Activated CD4-positive, alpha-beta memory T cell treated with anti-CD3 and anti-CD28 coated beads, Interleukin-2, amount 10 ng/mL, durations not matched to agents 7 days and 5 days (primary cell): Measurements from ENCODE around the gene RNF34. TPM values are rescaled to one million over a fixed set of nuclear protein-coding genes. Genes with fewer than 3 reads are reported as not detected.

Experiments
- CTCF ChIA-PET: fragments of 350-600 bp; sonication (Branson Sonifier 250); formaldehyde crosslinking; loops from one replicate; lab custom pipeline; 2021; ENCODE audit warnings: antibody characterized with exemption, inconsistent platforms; lab: Charles Lee
- POLR2A ChIA-PET: fragments of 350-600 bp; sonication (Branson Sonifier 250); formaldehyde crosslinking; loops from one replicate; lab custom pipeline; 2021; ENCODE audit warnings: antibody characterized with exemption; lab: Charles Lee
- DNase-seq: peaks from one replicate; pipeline ENCODE4 v3.0.0-alpha.2; 2020
- H3K27ac Mint-ChIP-seq: one replicate; pipeline ENCODE4 v1.8.0; 2021; ENCODE audit warnings: mild to moderate bottlenecking, mixed read lengths
- H3K27me3 Mint-ChIP-seq: one replicate; pipeline ENCODE4 v1.8.0; 2021; ENCODE audit warnings: mixed read lengths
- H3K36me3 Mint-ChIP-seq: one replicate; pipeline ENCODE4 v1.8.0; 2021; ENCODE audit warnings: low read depth, mixed read lengths
- H3K4me1 Mint-ChIP-seq: one replicate; pipeline ENCODE4 v1.8.0; 2021; ENCODE audit warnings: mixed read lengths
- H3K4me3 Mint-ChIP-seq: one replicate; pipeline ENCODE4 v1.8.0; 2021; ENCODE audit warnings: mild to moderate bottlenecking, mixed read lengths
- H3K9me3 Mint-ChIP-seq: one replicate; pipeline ENCODE4 v1.8.0; 2021; ENCODE audit warnings: mixed read lengths
- total RNA-seq, 2 experiments: library from RNA; stranded (reverse); gene quantifications; one replicate each; pipeline ENCODE4 v1.2.3, GENCODE V29; 2021

Gene RNF34
- total RNA-seq, 2 experiments from 2014 or later = 88.2 to 90.1 TPM

- DNase-seq = no peak
- ChIA-PET POLR2A (interaction anchor here (0.6 to 5.1 kb wide), 4 partner anchors 23 to 1503 kb away, joined by 3 to 27 read pairs (median 5); partner anchors contain the start of genes ANAPC5 and RNF34), CTCF (interaction anchor here (1.9 to 3.3 kb wide), 2 partner anchors 19 to 89 kb away, joined by 8 to 18 read pairs; no protein-coding TSS in a partner anchor)
- Mint-ChIP-seq H3K36me3 (peaks cover 84% of the 10 kb centered on the region), H3K27ac (no peak overlapping the region), H3K27me3 (no peaks in the 10 kb centered on the region), H3K4me1 (peaks cover 3% of the 10 kb centered on the region), H3K4me3 (no peak overlapping the region), H3K9me3 (no peaks in the 10 kb centered on the region)
Measured at GRCh38 chr12:121423253-121423652, 23.3 kb downstream of the RNF34 start.

- peaks cover 3% of the 10 kb centered on the region for H3K4me1 Mint-ChIP-seq
- ChIA-PET CTCF (interaction anchor here (0.7 to 3.3 kb wide), 3 partner anchors 19 to 89 kb away, joined by 3 to 18 read pairs (median 8); no protein-coding TSS in a partner anchor), POLR2A (interaction anchor here (0.8 to 5.1 kb wide), 3 partner anchors 18 to 72 kb away, joined by 3 to 27 read pairs (median 6); partner anchors contain the start of genes ANAPC5 and RNF34)
- no peaks in the 10 kb centered on the region for H3K9me3 Mint-ChIP-seq
- H3K27me3 Mint-ChIP-seq = no peaks in the 10 kb centered on the region
- DNase-seq = no peak
- H3K4me3 Mint-ChIP-seq = no peak overlapping the region
- H3K27ac Mint-ChIP-seq = no peak overlapping the region
- peaks cover 85% of the 10 kb centered on the region for H3K36me3 Mint-ChIP-seq
Measured at GRCh38 chr12:121423682-121424623, 24.0 kb downstream of the RNF34 start.

GRCh38 chr12:121424624-121424975 lies 24.7 kb downstream of the RNF34 start:
- H3K27me3 Mint-ChIP-seq = no peaks in the 10 kb centered on the region
- no peaks in the 10 kb centered on the region for H3K9me3 Mint-ChIP-seq
- no peak overlapping the region for H3K27ac Mint-ChIP-seq
- no peak overlapping the region for H3K4me3 Mint-ChIP-seq
- H3K4me1 Mint-ChIP-seq = peaks cover 4% of the 10 kb centered on the region
- POLR2A ChIA-PET = interaction anchor here (0.6 to 5.1 kb wide), 4 partner anchors 14 to 24 kb away, joined by 3 to 27 read pairs (median 4); partner anchors contain the start of gene RNF34
- no peak for DNase-seq
- CTCF ChIA-PET = interaction anchor here (1.9 to 3.3 kb wide), 2 partner anchors 18 to 90 kb away, joined by 8 to 18 read pairs; no protein-coding TSS in a partner anchor
- peaks cover 86% of the 10 kb centered on the region for H3K36me3 Mint-ChIP-seq

GRCh38 chr12:121427556-121428050 lies 27.7 kb downstream of the RNF34 start:
- Mint-ChIP-seq H3K4me3 (no peak overlapping the region), H3K36me3 (peaks cover 86% of the 10 kb centered on the region), H3K4me1 (peaks cover 4% of the 10 kb centered on the region), H3K27ac (no peak overlapping the region), H3K27me3 (no peaks in the 10 kb centered on the region), H3K9me3 (no peaks in the 10 kb centered on the region)
- CTCF ChIA-PET = no interaction called here
- POLR2A ChIA-PET = interaction anchor here (1.1 to 5.1 kb wide), 3 partner anchors 11 to 27 kb away, joined by 3 to 27 read pairs (median 3); partner anchors contain the start of gene RNF34
- no peak for DNase-seq

GRCh38 chr12:121428883-121429282 lies 29.0 kb downstream of the RNF34 start:
- ChIA-PET POLR2A (interaction anchor here (1.1 to 1.6 kb wide), 2 partner anchors 9 to 10 kb away, joined by 3 read pairs; no protein-coding TSS in a partner anchor), CTCF (interaction anchor here (6.7 kb wide), 1 partner anchor 13 kb away, joined by 41 read pairs; no protein-coding TSS in a partner anchor)
- Mint-ChIP-seq H3K9me3 (no peaks in the 10 kb centered on the region), H3K36me3 (peaks cover 88% of the 10 kb centered on the region), H3K4me3 (no peak overlapping the region), H3K4me1 (peaks cover 4% of the 10 kb centered on the region), H3K27ac (no peak overlapping the region), H3K27me3 (no peaks in the 10 kb centered on the region)
- DNase-seq = no peak

- Mint-ChIP-seq H3K9me3 (peaks cover 7% of the 10 kb centered on the region), H3K36me3 (peaks cover 91% of the 10 kb centered on the region), H3K4me3 (no peak overlapping the region), H3K27ac (no peak overlapping the region), H3K27me3 (no peaks in the 10 kb centered on the region), H3K4me1 (peaks cover 2% of the 10 kb centered on the region)
- CTCF ChIA-PET = interaction anchor here (6.7 kb wide), 1 partner anchor 11 kb away, joined by 41 read pairs; no protein-coding TSS in a partner anchor
- DNase-seq = no peak
- POLR2A ChIA-PET = interaction anchor here (1.3 kb wide), 1 partner anchor 79 kb away, joined by 3 read pairs; the partner anchor contains the start of gene ANAPC5
Measured at GRCh38 chr12:121430833-121431415, 31.0 kb downstream of the RNF34 start.

- H3K4me1 Mint-ChIP-seq = peaks cover 2% of the 10 kb centered on the region
- ChIA-PET POLR2A (interaction anchor here (0.9 to 2.5 kb wide), 5 partner anchors 10 to 82 kb away, joined by 3 to 14 read pairs (median 3); partner anchors contain the start of gene RNF34), CTCF (interaction anchor here (0.5 to 6.7 kb wide), 2 partner anchors 9 to 27 kb away, joined by 3 to 41 read pairs; no protein-coding TSS in a partner anchor)
- no peak for DNase-seq
- peaks cover 92% of the 10 kb centered on the region for H3K36me3 Mint-ChIP-seq
- peaks cover 15% of the 10 kb centered on the region for H3K9me3 Mint-ChIP-seq
- H3K27me3 Mint-ChIP-seq = no peaks in the 10 kb centered on the region
- no peak overlapping the region for H3K4me3 Mint-ChIP-seq
- no peak overlapping the region for H3K27ac Mint-ChIP-seq
Measured at GRCh38 chr12:121432740-121433480, 33.0 kb downstream of the RNF34 start.

GRCh38 chr12:121436706-121437105 lies 36.8 kb downstream of the RNF34 start:
- Mint-ChIP-seq H3K4me1 (no peaks in the 10 kb centered on the region), H3K9me3 (peaks cover 15% of the 10 kb centered on the region), H3K27ac (no peak overlapping the region), H3K36me3 (peaks cover 87% of the 10 kb centered on the region), H3K4me3 (no peak overlapping the region), H3K27me3 (no peaks in the 10 kb centered on the region)
- ChIA-PET CTCF (no interaction called here), POLR2A (interaction anchor here (1.0 to 1.4 kb wide), 2 partner anchors 85 to 108 kb away, joined by 3 read pairs; no protein-coding TSS in a partner anchor)
- no peak for DNase-seq

- Mint-ChIP-seq H3K9me3 (peaks cover 15% of the 10 kb centered on the region), H3K27ac (no peak overlapping the region), H3K36me3 (peaks cover 75% of the 10 kb centered on the region), H3K27me3 (no peaks in the 10 kb centered on the region), H3K4me1 (peaks cover 2% of the 10 kb centered on the region), H3K4me3 (no peak overlapping the region)
- POLR2A ChIA-PET = interaction anchor here (1.0 to 1.5 kb wide), 2 partner anchors 10 to 38 kb away, joined by 3 read pairs; no protein-coding TSS in a partner anchor
- CTCF ChIA-PET = interaction anchor here (0.7 to 1.1 kb wide), 2 partner anchors 20 to 40 kb away, joined by 3 to 5 read pairs; no protein-coding TSS in a partner anchor
- no peak for DNase-seq
Measured at GRCh38 chr12:121438905-121439304, 39.0 kb downstream of the RNF34 start.

- no peak overlapping the region for H3K27ac Mint-ChIP-seq
- no peak overlapping the region for H3K4me3 Mint-ChIP-seq
- peaks cover 76% of the 10 kb centered on the region for H3K36me3 Mint-ChIP-seq
- POLR2A ChIA-PET = interaction anchor here (1.0 to 1.5 kb wide), 2 partner anchors 11 to 39 kb away, joined by 3 read pairs; no protein-coding TSS in a partner anchor
- CTCF ChIA-PET = interaction anchor here (0.7 kb wide), 1 partner anchor 39 kb away, joined by 3 read pairs; no protein-coding TSS in a partner anchor
- DNase-seq = no peak
- peaks cover 2% of the 10 kb centered on the region for H3K4me1 Mint-ChIP-seq
- no peaks in the 10 kb centered on the region for H3K27me3 Mint-ChIP-seq
- H3K9me3 Mint-ChIP-seq = peaks cover 15% of the 10 kb centered on the region
Measured at GRCh38 chr12:121439715-121440114, 39.8 kb downstream of the RNF34 start.

- ChIA-PET CTCF (interaction anchor here (0.5 to 4.7 kb wide), 5 partner anchors 9 to 1150 kb away, joined by 3 to 63 read pairs (median 4); no protein-coding TSS in a partner anchor), POLR2A (no interaction called here)
- Mint-ChIP-seq H3K36me3 (peaks cover 65% of the 10 kb centered on the region), H3K27me3 (no peaks in the 10 kb centered on the region), H3K9me3 (peaks cover 9% of the 10 kb centered on the region), H3K27ac (no peak overlapping the region), H3K4me3 (no peak overlapping the region), H3K4me1 (peaks cover 2% of the 10 kb centered on the region)
- DNase-seq = no peak
Measured at GRCh38 chr12:121440768-121441167, 40.9 kb downstream of the RNF34 start.
